MM.1S (cell line): ENCODE results near the gene ACBD6.

Experiments
- CTCF ChIP-seq: fragments of 300-600 bp; sonication (generic); IDR thresholded peaks from 2 replicates; pipeline ENCODE4 v1.5.1; 2016; ENCODE audit warnings: antibody characterized with exemption, low read length, mixed read lengths
- EZH2 ChIP-seq: fragments of 300-600 bp; sonication (generic); optimal IDR thresholded peaks from 2 replicates; pipeline ENCODE3; 2017; ENCODE audit warnings: low read depth, mild to moderate bottlenecking, antibody characterized with exemption, low read length, mixed read lengths

- TF ChIP-seq CTCF, result no peak
- no peak for TF ChIP-seq EZH2
Observed at GRCh38 chr1:180294711-180295110, 207.7 kb downstream of the ACBD6 start.
